ENCODE results near the gene ECE1. TPM values are rescaled to one million over a fixed set of nuclear protein-coding genes. Genes with fewer than 3 reads are reported as not detected.

ECE1 gene
- total and polyA plus RNA-seq, 2 of the 13 experiments (the other 11 are each of a cell fraction or from before 2014, with no cell fraction given) = 13.5 to 21.2 TPM

DNA sequence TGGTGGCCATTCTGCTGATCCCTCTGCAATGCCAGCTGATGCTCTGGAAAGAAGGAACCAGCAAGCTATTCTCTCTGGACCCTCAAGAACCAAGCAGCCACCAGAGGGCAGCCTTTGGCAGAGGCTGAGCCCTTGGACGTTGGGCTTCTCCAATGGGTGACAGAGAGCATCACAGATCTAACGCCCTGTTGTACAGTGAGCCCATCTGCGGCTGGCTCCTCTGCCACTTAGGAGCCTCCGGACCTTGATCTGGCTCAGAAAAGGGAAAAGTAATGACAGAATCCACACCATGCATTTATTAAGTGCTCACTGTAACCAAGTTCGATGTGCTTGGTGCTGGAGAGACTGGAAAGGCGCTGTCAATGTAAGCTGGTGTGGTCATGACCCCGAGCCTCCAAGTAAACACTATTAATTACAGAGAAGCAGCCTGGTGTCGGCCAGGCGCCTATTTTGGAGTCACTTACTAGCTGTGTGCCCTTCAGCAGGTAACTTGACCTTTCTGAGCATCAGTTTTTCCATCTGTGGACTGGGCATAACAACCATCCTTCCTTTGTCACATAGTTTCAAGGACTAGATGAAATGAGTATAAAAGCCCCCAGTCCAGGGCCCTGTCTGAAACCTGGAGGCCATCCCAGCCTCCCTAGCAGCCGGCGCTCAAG, 34.9 kb downstream of the ECE1 start (continued):
- TF ChIP-seq MEIS1 (CRISPR knock-in tag; IDR thresholded peaks at IDR 0.05; ENCODE audit: borderline replicate concordance) = no peak
- no peak for TF ChIP-seq ZNF34 (CRISPR knock-in tag; IDR thresholded peaks at IDR 0.05; ENCODE audit: borderline replicate concordance)
- TF ChIP-seq CCAR2 (optimal IDR thresholded peaks at IDR 0.05; ENCODE audit: low read depth, low read length) = no peak
- no peak for TF ChIP-seq DMAP1 (CRISPR knock-in tag; IDR thresholded peaks at IDR 0.05)
- TF ChIP-seq, protein P1, sequence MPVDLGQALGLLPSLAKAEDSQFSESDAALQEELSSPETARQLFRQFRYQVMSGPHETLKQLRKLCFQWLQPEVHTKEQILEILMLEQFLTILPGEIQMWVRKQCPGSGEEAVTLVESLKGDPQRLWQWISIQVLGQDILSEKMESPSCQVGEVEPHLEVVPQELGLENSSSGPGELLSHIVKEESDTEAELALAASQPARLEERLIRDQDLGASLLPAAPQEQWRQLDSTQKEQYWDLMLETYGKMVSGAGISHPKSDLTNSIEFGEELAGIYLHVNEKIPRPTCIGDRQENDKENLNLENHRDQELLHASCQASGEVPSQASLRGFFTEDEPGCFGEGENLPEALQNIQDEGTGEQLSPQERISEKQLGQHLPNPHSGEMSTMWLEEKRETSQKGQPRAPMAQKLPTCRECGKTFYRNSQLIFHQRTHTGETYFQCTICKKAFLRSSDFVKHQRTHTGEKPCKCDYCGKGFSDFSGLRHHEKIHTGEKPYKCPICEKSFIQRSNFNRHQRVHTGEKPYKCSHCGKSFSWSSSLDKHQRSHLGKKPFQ (CRISPR knock-in tag; IDR thresholded peaks at IDR 0.05; ENCODE audit: insufficient replicate concordance) = no peak
- no peak for TF ChIP-seq ZNF430 (CRISPR knock-in tag; IDR thresholded peaks at IDR 0.05)
- TF ChIP-seq ZSCAN30 (CRISPR knock-in tag; IDR thresholded peaks at IDR 0.05) = no peak
- TF ChIP-seq, protein P2, sequence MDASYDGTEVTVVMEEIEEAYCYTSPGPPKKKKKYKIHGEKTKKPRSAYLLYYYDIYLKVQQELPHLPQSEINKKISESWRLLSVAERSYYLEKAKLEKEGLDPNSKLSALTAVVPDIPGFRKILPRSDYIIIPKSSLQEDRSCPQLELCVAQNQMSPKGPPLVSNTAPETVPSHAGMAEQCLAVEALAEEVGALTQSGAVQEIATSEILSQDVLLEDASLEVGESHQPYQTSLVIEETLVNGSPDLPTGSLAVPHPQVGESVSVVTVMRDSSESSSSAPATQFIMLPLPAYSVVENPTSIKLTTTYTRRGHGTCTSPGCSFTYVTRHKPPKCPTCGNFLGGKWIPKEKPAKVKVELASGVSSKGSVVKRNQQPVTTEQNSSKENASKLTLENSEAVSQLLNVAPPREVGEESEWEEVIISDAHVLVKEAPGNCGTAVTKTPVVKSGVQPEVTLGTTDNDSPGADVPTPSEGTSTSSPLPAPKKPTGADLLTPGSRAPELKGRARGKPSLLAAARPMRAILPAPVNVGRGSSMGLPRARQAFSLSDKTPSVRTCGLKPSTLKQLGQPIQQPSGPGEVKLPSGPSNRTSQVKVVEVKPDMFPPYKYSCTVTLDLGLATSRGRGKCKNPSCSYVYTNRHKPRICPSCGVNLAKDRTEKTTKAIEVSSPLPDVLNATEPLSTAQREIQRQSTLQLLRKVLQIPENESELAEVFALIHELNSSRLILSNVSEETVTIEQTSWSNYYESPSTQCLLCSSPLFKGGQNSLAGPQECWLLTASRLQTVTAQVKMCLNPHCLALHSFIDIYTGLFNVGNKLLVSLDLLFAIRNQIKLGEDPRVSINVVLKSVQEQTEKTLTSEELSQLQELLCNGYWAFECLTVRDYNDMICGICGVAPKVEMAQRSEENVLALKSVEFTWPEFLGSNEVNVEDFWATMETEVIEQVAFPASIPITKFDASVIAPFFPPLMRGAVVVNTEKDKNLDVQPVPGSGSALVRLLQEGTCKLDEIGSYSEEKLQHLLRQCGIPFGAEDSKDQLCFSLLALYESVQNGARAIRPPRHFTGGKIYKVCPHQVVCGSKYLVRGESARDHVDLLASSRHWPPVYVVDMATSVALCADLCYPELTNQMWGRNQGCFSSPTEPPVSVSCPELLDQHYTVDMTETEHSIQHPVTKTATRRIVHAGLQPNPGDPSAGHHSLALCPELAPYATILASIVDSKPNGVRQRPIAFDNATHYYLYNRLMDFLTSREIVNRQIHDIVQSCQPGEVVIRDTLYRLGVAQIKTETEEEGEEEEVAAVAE (CRISPR knock-in tag; IDR thresholded peaks at IDR 0.05; ENCODE audit: borderline replicate concordance) = 0 out of 2 replicates have a peak, but pooled peaks have one; percentile 8
- TF ChIP-seq ZMYM2 (CRISPR knock-in tag; IDR thresholded peaks at IDR 0.05) = no peak
- TF ChIP-seq, protein P3, sequence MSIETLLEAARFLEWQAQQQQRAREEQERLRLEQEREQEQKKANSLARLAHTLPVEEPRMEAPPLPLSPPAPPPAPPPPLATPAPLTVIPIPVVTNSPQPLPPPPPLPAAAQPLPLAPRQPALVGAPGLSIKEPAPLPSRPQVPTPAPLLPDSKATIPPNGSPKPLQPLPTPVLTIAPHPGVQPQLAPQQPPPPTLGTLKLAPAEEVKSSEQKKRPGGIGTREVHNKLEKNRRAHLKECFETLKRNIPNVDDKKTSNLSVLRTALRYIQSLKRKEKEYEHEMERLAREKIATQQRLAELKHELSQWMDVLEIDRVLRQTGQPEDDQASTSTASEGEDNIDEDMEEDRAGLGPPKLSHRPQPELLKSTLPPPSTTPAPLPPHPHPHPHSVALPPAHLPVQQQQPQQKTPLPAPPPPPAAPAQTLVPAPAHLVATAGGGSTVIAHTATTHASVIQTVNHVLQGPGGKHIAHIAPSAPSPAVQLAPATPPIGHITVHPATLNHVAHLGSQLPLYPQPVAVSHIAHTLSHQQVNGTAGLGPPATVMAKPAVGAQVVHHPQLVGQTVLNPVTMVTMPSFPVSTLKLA (IDR thresholded peaks at IDR 0.05) = no peak
- no peak for TF ChIP-seq ZKSCAN1 (IDR thresholded peaks at IDR 0.05; ENCODE audit: low read length)
- TF ChIP-seq, protein P4, sequence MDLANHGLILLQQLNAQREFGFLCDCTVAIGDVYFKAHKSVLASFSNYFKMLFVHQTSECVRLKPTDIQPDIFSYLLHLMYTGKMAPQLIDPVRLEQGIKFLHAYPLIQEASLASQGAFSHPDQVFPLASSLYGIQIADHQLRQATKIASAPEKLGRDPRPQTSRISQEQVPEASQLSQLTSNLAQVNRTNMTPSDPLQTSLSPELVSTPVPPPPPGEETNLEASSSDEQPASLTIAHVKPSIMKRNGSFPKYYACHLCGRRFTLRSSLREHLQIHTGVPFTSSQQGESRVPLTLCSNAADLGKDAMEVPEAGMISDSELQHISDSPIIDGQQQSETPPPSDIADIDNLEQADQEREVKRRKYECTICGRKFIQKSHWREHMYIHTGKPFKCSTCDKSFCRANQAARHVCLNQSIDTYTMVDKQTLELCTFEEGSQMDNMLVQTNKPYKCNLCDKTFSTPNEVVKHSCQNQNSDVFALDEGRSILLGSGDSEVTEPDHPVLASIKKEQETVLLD (CRISPR knock-in tag; IDR thresholded peaks at IDR 0.05; ENCODE audit: low read depth) = no peak
- TF ChIP-seq, protein P5, sequence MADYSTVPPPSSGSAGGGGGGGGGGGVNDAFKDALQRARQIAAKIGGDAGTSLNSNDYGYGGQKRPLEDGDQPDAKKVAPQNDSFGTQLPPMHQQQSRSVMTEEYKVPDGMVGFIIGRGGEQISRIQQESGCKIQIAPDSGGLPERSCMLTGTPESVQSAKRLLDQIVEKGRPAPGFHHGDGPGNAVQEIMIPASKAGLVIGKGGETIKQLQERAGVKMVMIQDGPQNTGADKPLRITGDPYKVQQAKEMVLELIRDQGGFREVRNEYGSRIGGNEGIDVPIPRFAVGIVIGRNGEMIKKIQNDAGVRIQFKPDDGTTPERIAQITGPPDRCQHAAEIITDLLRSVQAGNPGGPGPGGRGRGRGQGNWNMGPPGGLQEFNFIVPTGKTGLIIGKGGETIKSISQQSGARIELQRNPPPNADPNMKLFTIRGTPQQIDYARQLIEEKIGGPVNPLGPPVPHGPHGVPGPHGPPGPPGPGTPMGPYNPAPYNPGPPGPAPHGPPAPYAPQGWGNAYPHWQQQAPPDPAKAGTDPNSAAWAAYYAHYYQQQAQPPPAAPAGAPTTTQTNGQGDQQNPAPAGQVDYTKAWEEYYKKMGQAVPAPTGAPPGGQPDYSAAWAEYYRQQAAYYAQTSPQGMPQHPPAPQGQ (CRISPR knock-in tag; IDR thresholded peaks at IDR 0.05; ENCODE audit: borderline replicate concordance) = no peak
- TF ChIP-seq, protein P6, sequence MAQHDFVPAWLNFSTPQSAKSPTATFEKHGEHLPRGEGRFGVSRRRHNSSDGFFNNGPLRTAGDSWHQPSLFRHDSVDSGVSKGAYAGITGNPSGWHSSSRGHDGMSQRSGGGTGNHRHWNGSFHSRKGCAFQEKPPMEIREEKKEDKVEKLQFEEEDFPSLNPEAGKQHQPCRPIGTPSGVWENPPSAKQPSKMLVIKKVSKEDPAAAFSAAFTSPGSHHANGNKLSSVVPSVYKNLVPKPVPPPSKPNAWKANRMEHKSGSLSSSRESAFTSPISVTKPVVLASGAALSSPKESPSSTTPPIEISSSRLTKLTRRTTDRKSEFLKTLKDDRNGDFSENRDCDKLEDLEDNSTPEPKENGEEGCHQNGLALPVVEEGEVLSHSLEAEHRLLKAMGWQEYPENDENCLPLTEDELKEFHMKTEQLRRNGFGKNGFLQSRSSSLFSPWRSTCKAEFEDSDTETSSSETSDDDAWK (CRISPR knock-in tag; IDR thresholded peaks at IDR 0.05) = no peak
- TF ChIP-seq ZNF747 (CRISPR knock-in tag; IDR thresholded peaks at IDR 0.05; ENCODE audit: borderline replicate concordance) = no peak
- TF ChIP-seq MXI1 (IDR thresholded peaks at IDR 0.05; ENCODE audit: borderline replicate concordance, low read depth, low read length) = peak; percentile 32; the same call in 1 of the 3 replicates

Measured in HepG2 (cell line).